Measurements from ENCODE around the gene TAF13.

DNA sequence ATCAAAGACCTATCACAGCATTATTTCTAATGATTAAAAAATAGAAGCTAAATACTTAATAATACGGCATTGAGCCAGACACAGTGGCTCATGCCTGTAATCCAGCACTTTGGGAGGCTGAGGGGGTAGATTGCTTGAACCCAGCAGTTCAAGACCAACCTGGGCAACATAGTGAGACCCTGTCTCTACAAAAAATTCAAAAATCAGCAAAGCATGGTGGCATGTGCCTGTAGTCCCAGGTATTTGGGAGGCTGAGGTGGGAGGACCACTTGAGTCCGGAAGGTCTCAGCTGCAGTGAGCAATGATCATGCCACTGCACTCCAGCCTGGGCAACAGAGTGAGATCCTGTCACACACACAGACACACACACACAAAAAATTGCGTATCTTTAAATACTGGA is 10.7 kb downstream of the TAF13 start:
- TF ChIP-seq POLR2A (IDR thresholded peaks at IDR 0.05; ENCODE audit: extremely low read depth, insufficient read length), result no peak
- TF ChIP-seq, protein P1, sequence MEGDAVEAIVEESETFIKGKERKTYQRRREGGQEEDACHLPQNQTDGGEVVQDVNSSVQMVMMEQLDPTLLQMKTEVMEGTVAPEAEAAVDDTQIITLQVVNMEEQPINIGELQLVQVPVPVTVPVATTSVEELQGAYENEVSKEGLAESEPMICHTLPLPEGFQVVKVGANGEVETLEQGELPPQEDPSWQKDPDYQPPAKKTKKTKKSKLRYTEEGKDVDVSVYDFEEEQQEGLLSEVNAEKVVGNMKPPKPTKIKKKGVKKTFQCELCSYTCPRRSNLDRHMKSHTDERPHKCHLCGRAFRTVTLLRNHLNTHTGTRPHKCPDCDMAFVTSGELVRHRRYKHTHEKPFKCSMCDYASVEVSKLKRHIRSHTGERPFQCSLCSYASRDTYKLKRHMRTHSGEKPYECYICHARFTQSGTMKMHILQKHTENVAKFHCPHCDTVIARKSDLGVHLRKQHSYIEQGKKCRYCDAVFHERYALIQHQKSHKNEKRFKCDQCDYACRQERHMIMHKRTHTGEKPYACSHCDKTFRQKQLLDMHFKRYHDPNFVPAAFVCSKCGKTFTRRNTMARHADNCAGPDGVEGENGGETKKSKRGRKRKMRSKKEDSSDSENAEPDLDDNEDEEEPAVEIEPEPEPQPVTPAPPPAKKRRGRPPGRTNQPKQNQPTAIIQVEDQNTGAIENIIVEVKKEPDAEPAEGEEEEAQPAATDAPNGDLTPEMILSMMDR (IDR thresholded peaks at IDR 0.05; ENCODE audit: low read depth, low read length), result no peak

Measured in NB4 (cell line).